Breast epithelium (tissue), 3 donors: ENCODE results near the gene FBXO27.

Experiments
- POLR2AphosphoS5 ChIP-seq, 3 donors: sonication (generic); formaldehyde crosslinking; IDR thresholded peaks; one replicate each; pipeline ENCODE4 v1.6.1; 2017; ENCODE audit warnings: antibody characterized with exemption in 3 of 3
- TF ChIP-seq, protein P1 (sequence below), 3 donors: fragments of 450-650 bp; IDR thresholded peaks; one replicate each; pipeline ENCODE4 v1.5.1; 2016 to 2017; ENCODE audit warnings: antibody characterized with exemption in 3 of 3, mild to moderate bottlenecking in 3 of 3, moderate library complexity in 3 of 3

DNA sequence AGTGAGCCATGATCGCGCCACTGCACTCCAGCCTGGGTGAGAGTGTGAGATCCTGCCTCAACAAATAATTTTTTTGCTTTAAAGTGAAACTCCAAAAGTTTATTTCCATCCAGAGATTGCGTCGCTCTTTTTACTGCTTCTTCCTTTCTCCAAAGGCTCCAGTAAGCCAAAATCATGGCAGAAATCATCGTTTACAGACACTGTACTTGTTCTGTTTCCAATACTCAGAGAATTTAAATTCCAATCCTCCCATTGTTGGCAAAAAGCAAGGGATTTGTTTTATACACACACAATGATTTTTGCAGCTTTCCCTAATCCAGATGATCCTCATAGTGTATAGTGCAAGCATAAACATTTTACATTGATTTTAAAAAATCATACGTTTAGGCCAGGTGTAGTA, 15.3 kb downstream of the FBXO27 start:
- TF ChIP-seq, protein P1, sequence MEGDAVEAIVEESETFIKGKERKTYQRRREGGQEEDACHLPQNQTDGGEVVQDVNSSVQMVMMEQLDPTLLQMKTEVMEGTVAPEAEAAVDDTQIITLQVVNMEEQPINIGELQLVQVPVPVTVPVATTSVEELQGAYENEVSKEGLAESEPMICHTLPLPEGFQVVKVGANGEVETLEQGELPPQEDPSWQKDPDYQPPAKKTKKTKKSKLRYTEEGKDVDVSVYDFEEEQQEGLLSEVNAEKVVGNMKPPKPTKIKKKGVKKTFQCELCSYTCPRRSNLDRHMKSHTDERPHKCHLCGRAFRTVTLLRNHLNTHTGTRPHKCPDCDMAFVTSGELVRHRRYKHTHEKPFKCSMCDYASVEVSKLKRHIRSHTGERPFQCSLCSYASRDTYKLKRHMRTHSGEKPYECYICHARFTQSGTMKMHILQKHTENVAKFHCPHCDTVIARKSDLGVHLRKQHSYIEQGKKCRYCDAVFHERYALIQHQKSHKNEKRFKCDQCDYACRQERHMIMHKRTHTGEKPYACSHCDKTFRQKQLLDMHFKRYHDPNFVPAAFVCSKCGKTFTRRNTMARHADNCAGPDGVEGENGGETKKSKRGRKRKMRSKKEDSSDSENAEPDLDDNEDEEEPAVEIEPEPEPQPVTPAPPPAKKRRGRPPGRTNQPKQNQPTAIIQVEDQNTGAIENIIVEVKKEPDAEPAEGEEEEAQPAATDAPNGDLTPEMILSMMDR (IDR thresholded peaks at IDR 0.05) = no peak
- no peak for TF ChIP-seq POLR2AphosphoS5 (IDR thresholded peaks at IDR 0.05)
